Measurements from ENCODE around the gene CUL7. TPM values are rescaled to one million over a fixed set of nuclear protein-coding genes. Genes with fewer than 3 reads are reported as not detected.

Gene CUL7
- total RNA-seq, 1 experiment from 2014 or later, result 18.6 TPM

- H3K4me1 ChIP-seq (ENCODE audit: insufficient read depth, low read length), result peaks cover 18% of the 10 kb centered on the region
- intact Hi-C loops (cut with micrococcal nuclease), result no loop called here
- no peak overlapping the region for H3K9ac ChIP-seq (ENCODE audit: low read length)
- H4K20me1 ChIP-seq (ENCODE audit: low read length), result no peaks in the 10 kb centered on the region
- ChIA-PET CTCF (no interaction called here), POLR2A (ENCODE audit: unreplicated experiment) (no interaction called here)
- no peak overlapping the region for H3K27ac ChIP-seq (ENCODE audit: low read length)
- H3K9me3 ChIP-seq (ENCODE audit: low read length), result no peaks in the 10 kb centered on the region
- no peaks in the 10 kb centered on the region for H3F3A ChIP-seq (ENCODE audit: low read length, unreplicated experiment)
- peaks cover 11% of the 10 kb centered on the region; the same call in 1 of the 2 replicates for H3K36me3 ChIP-seq (ENCODE audit: low read depth, low read length)
- no peaks in the 10 kb centered on the region for H3K9me2 ChIP-seq (replicated peaks; ENCODE audit: low read length)
- BruUV-seq (replicated peaks), result no TSS peak
- H3K27me3 ChIP-seq (ENCODE audit: low read length), result no peaks in the 10 kb centered on the region
- ATAC-seq (no peak), DNase-seq (no peak)
- H2AFZ ChIP-seq (ENCODE audit: low read length), result no peak overlapping the region
- no peak for TF ChIP-seq EZH2 (IDR thresholded peaks at IDR 0.05; ENCODE audit: low read length, unreplicated experiment)
- TF ChIP-seq CTCF (conservative IDR thresholded peaks at IDR 0.05; ENCODE audit: low read depth, low read length), result no peak
- no peak for TF ChIP-seq EZH2phosphoT487 (IDR thresholded peaks at IDR 0.05; ENCODE audit: borderline replicate concordance, low read length)
- peak overlapping the region; percentile 95 for H3K4me2 ChIP-seq (ENCODE audit: low read length)
- peak overlapping the region; percentile 74 for H3K4me3 ChIP-seq (ENCODE audit: low read length)
- H3K79me2 ChIP-seq (ENCODE audit: low read length), result peaks cover 20% of the 10 kb centered on the region
These were observed 1.3 kb downstream of the CUL7 start for GRCh38 chr6:43052225-43052841.

GRCh38 chr6:43050981-43051380, 2.7 kb downstream of the CUL7 start:
- H3K4me2 ChIP-seq (ENCODE audit: low read length), result peak overlapping the region; percentile 95; the same call in 1 of the 2 replicates
- ATAC-seq (no peak), DNase-seq (no peak)
- TF ChIP-seq EZH2phosphoT487 (IDR thresholded peaks at IDR 0.05; ENCODE audit: borderline replicate concordance, low read length) (no peak), EZH2 (IDR thresholded peaks at IDR 0.05; ENCODE audit: low read length, unreplicated experiment) (no peak), CTCF (conservative IDR thresholded peaks at IDR 0.05; ENCODE audit: low read depth, low read length) (no peak)
- no peaks in the 10 kb centered on the region for H3F3A ChIP-seq (ENCODE audit: low read length, unreplicated experiment)
- POLR2A ChIA-PET (ENCODE audit: unreplicated experiment), result interaction anchor here (0.6 kb wide), 1 partner anchor 108 kb away, joined by 6 read pairs; no protein-coding TSS in a partner anchor
- H4K20me1 ChIP-seq (ENCODE audit: low read length), result no peaks in the 10 kb centered on the region
- intact Hi-C loops (cut with micrococcal nuclease), result no loop called here
- H3K4me1 ChIP-seq (ENCODE audit: insufficient read depth, low read length), result peaks cover 18% of the 10 kb centered on the region
- H3K27ac ChIP-seq (ENCODE audit: low read length), result no peak overlapping the region
- no peaks in the 10 kb centered on the region for H3K9me2 ChIP-seq (replicated peaks; ENCODE audit: low read length)
- H3K36me3 ChIP-seq (ENCODE audit: low read depth, low read length), result peaks cover 6% of the 10 kb centered on the region; the same call in 1 of the 2 replicates
- H3K4me3 ChIP-seq (ENCODE audit: low read length), result no peak overlapping the region
- no peak overlapping the region for H2AFZ ChIP-seq (ENCODE audit: low read length)
- CTCF ChIA-PET, result no interaction called here
- H3K79me2 ChIP-seq (ENCODE audit: low read length), result peaks cover 20% of the 10 kb centered on the region
- H3K27me3 ChIP-seq (ENCODE audit: low read length), result no peaks in the 10 kb centered on the region
- no TSS peak for BruUV-seq (replicated peaks)
- H3K9ac ChIP-seq (ENCODE audit: low read length), result no peak overlapping the region
- H3K9me3 ChIP-seq (ENCODE audit: low read length), result no peaks in the 10 kb centered on the region

- H3F3A ChIP-seq (ENCODE audit: low read length, unreplicated experiment), result no peaks in the 10 kb centered on the region
- H3K27ac ChIP-seq (ENCODE audit: low read length), result no peak overlapping the region
- no peak for DNase-seq
- H3K4me3 ChIP-seq (ENCODE audit: low read length), result no peak overlapping the region
- no peaks in the 10 kb centered on the region for H4K20me1 ChIP-seq (ENCODE audit: low read length)
- peaks cover 10% of the 10 kb centered on the region for H3K4me1 ChIP-seq (ENCODE audit: insufficient read depth, low read length)
- H3K4me2 ChIP-seq (ENCODE audit: low read length), result no peak overlapping the region
- no peak overlapping the region for H2AFZ ChIP-seq (ENCODE audit: low read length)
- no TSS peak for BruUV-seq (replicated peaks)
- no peaks in the 10 kb centered on the region for H3K9me3 ChIP-seq (ENCODE audit: low read length)
- H3K27me3 ChIP-seq (ENCODE audit: low read length), result no peaks in the 10 kb centered on the region
- no peak for ATAC-seq
- no peak overlapping the region for H3K9ac ChIP-seq (ENCODE audit: low read length)
- H3K9me2 ChIP-seq (replicated peaks; ENCODE audit: low read length), result no peaks in the 10 kb centered on the region
- TF ChIP-seq EZH2 (IDR thresholded peaks at IDR 0.05; ENCODE audit: low read length, unreplicated experiment) (no peak), EZH2phosphoT487 (IDR thresholded peaks at IDR 0.05; ENCODE audit: borderline replicate concordance, low read length) (no peak), CTCF (conservative IDR thresholded peaks at IDR 0.05; ENCODE audit: low read depth, low read length) (no peak)
- ChIA-PET POLR2A (ENCODE audit: unreplicated experiment) (no interaction called here), CTCF (no interaction called here)
- H3K36me3 ChIP-seq (ENCODE audit: low read depth, low read length), result no peaks in the 10 kb centered on the region; the same call in 1 of the 2 replicates
- H3K79me2 ChIP-seq (ENCODE audit: low read length), result peaks cover 17% of the 10 kb centered on the region; the same call in 1 of the 2 replicates
- intact Hi-C loops (cut with micrococcal nuclease), result no loop called here
These were observed 5.7 kb downstream of the CUL7 start for GRCh38 chr6:43047998-43048397.
